Endothelial cell of umbilical vein (primary cell): ENCODE results near the gene TEX55.

Source experiments
- CTCF ChIP-seq, 2 donors: IDR thresholded peaks; 1 replicate in 1 of 2; 2 replicates in 1 of 2; pipeline ENCODE4 v1.5.1; 2011; ENCODE audit warnings: low read length in 2 of 2, mild to moderate bottlenecking in 2 of 2, moderate library complexity in 2 of 2, control low read depth in 1 of 2, inconsistent platforms in 1 of 2, low read depth in 1 of 2; ENCODE audit not compliant: insufficient read depth in 1 of 2; ENCODE audit errors: extremely low read depth in 1 of 2
- EZH2 ChIP-seq: IDR thresholded peaks from 2 replicates; pipeline ENCODE4 v1.6.1; 2012; ENCODE audit warnings: borderline replicate concordance, low read depth, mild to moderate bottlenecking, moderate library complexity, low read length, inconsistent platforms; ENCODE audit not compliant: severe bottlenecking
- MAX ChIP-seq: IDR thresholded peaks from 2 replicates; pipeline ENCODE4 v1.6.1; 2011; ENCODE audit not compliant: insufficient read depth, insufficient read length
- POLR2A ChIP-seq: IDR thresholded peaks from 2 replicates; pipeline ENCODE4 v1.6.1; 2012; ENCODE audit warnings: low read depth, mild to moderate bottlenecking, control low read depth, low read length

- no peak for TF ChIP-seq CTCF (IDR thresholded peaks at IDR 0.05; ENCODE audit: extremely low read depth in 1 of 2, insufficient read depth in 1 of 2, low read depth in 1 of 2, low read length in 2 of 2)
- TF ChIP-seq MAX, result no peak
- no peak for TF ChIP-seq POLR2A
- no peak for TF ChIP-seq EZH2
These were observed 39.0 kb downstream of the TEX55 start for GRCh38 chr3:119184796-119185570.
